IPS-18c (cell line): ENCODE data around the gene OXT.
"Not testable (repeated sequence)": the region's sequence is repeated elsewhere in the genome, so short reads cannot be mapped to it uniquely, and the experiment has no call there.

Experiments used
- H3K4me3 ChIP-seq: 2 replicates; pipeline ENCODE4 v1.7.0; 2013; ENCODE audit warnings: low read depth, mild to moderate bottlenecking, low read length, moderate library complexity; ENCODE audit not compliant: insufficient read depth
- H3K9me3 ChIP-seq: one replicate; pipeline ENCODE4 v1.6.1; 2013; ENCODE audit warnings: mild to moderate bottlenecking, low read length, moderate library complexity; ENCODE audit not compliant: control insufficient read depth, insufficient read depth

Gene OXT

DNA sequence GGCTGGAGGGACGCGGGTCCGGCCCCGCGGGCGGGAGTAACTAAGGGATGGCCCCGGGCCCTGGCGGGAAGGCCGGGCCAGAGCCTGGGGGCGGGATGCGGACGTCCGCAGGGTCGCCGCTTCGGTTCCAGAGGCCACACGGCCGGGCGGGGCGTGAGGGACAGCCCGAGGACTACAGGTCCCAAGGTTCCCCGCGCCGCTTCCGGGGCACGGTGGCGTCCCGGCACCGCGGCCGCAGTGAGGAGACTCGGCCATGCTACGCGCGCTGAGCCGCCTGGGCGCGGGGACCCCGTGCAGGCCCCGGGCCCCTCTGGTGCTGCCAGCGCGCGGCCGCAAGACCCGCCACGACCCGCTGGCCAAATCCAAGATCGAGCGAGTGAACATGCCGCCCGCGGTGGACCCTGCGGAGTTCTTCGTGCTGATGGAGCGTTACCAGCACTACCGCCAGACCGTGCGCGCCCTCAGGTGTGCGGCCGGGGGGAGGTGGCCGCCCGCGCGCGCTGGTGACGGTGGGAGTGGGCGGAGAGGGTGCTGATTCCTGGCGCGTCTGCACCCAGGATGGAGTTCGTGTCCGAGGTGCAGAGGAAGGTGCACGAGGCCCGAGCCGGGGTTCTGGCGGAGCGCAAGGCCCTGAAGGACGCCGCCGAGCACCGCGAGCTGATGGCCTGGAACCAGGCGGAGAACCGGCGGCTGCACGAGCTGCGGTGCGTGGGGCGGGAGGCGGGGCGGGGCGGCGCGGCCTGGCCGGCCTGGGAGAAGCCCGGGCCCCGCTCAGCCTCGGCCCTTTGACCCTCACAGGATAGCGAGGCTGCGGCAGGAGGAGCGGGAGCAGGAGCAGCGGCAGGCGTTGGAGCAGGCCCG, 25.4 kb upstream of the OXT start, which contains the start of gene MRPS26:
MRPS26 (plus strand) TSS at position 237 of the 861 bp plus-strand sequence; CDS start at position 254, 17 bp downstream.
- H3K9me3 ChIP-seq = peaks cover 2% of the 10 kb centered on the region
- peak within 1 kb of the TSS; percentile 94 for H3K4me3 ChIP-seq

GRCh38 chr20:3046677-3047462, 24.6 kb upstream of the OXT start:
- peak overlapping the region; percentile 94 for H3K4me3 ChIP-seq
- H3K9me3 ChIP-seq = peaks cover 2% of the 10 kb centered on the region

DNA sequence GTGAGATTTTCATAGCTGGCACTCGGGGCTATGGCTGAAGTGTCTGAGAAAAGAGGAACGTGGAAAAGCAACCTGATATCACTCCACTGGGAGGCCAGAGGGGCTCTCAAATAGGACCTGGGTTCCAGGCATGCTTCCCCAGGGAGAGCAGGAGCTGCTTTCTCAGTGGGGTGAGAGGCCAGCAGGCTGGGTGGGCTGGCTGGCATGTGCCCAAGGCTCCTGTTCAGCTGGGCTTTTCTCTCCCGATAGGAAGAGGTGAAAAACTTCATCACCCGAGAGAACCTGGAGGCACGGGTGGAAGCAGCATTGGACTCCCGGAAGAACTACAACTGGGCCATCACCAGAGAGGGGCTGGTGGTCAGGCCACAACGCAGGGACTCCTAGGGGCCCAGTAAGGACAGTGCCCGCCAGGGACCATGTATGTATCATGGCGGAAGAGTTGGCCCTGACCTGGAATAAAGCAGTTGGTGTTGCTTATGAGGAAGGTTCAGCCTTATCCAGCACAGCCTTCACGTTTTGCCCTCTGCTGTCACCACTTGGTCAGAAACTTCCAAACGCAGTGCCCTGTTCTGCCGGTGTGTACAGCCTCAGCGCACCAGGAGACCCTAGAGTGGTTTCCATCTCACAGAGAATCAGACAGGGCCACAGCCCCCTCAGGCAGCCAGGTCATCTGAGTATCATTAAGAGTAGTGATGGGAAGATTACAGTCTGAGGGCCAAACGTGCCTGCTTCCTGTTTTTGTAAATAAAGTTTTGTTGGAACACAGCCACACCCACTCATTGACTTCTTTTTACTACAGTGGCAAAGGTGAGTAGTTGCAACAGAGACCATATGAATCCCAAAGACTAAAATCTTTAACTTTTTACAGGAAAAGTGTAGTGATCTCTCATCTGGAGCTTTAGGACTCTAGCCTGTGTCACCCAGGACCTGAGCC, 23.7 kb upstream of the OXT start:
- peaks cover 2% of the 10 kb centered on the region for H3K9me3 ChIP-seq
- H3K4me3 ChIP-seq = peak overlapping the region; percentile 94

GRCh38 chr20:3051385-3052019, 19.9 kb upstream of the OXT start:
- H3K9me3 ChIP-seq = no peaks in the 10 kb centered on the region
- no peak overlapping the region for H3K4me3 ChIP-seq

- no peaks in the 10 kb centered on the region for H3K9me3 ChIP-seq
Measured at GRCh38 chr20:3059489-3059888, 11.9 kb upstream of the OXT start.

GRCh38 chr20:3064119-3064518, 7.3 kb upstream of the OXT start:
- H3K4me3 ChIP-seq, H3K9me3 ChIP-seq: not testable (repeated sequence)

More at GRCh38 chr20:3059489-3059888, 11.9 kb upstream of the OXT start:
- no peak overlapping the region for H3K4me3 ChIP-seq

- Histone ChIP-seq H3K9me3 (no peaks in the 10 kb centered on the region), H3K4me3 (no peak overlapping the region)
Measured at GRCh38 chr20:3067139-3068014, 4.0 kb upstream of the OXT start.

GRCh38 chr20:3068075-3068474, 3.3 kb upstream of the OXT start:
- Histone ChIP-seq H3K9me3 (no peaks in the 10 kb centered on the region), H3K4me3 (no peak overlapping the region)

DNA sequence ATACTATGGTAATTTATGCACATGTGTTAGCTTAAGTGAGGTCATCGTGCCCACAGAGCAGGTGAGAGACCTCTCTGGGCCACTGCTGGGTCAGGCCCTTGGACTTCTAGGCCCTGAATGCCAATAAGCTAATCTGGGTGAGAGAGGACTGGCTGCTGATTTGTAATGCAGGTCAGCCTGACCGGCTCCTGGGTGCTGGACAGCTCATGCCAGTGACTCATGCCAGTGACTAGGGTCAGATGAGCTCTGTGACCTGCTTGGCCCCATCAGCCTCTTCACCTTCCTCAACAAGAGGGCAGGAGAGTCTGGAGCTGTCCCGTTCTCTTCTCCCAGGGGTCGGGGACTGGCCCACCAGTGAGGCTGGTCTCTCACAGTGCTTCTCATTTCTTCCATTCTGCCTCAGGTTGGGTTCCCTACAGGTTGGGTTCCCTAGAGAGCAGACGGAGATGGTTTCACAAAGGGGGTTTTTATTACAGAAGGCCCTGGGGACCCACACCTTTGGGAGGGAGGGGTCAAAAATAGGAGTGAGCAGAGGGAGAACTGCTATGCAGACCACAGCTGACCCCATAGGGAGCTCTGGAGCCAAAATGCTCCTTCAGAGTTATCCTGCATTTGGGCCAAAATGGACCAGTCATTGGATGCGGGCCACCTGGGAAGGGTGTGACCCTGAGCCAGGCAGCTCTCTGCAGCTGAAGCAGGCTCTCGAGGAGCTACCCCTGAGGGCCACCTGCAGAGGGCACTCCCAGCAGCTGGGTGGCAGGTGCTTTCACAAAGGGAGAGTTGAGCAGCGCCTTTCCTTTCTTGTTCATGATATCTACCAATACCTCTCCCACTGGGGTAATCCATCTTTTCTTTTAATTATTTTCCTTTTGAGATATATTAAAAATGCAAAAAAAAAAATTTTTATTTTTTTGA, 2.2 kb upstream of the OXT start:
- H3K9me3 ChIP-seq = peaks cover 2% of the 10 kb centered on the region
- H3K4me3 ChIP-seq = no peak overlapping the region

DNA sequence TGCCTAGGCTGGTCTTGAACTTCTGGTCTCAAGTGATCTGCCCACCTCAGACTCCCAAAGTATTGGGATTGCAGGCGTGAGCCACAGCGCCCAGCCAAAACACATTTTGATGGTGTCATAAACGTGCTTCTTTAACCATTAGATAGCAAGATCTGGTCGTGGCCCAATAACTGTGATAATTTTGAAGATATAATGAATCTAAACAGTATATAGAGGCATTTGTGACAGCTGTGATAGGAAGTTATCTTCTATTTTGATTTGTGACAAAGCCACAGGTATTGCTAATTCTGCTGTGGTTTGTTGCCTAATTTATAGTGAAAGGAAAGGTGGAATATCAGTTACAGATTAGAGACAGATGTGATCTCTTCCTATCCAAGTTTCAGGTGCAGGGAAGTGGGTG, 695 bp upstream of the OXT start:
- Histone ChIP-seq H3K4me3 (no peak overlapping the region), H3K9me3 (peaks cover 2% of the 10 kb centered on the region)

- Histone ChIP-seq H3K9me3 (peaks cover 2% of the 10 kb centered on the region), H3K4me3 (peak overlapping the region; percentile 36; the same call in 1 of the 2 replicates)
Measured at GRCh38 chr20:3071266-3071609, 182 bp upstream of the OXT start.

DNA sequence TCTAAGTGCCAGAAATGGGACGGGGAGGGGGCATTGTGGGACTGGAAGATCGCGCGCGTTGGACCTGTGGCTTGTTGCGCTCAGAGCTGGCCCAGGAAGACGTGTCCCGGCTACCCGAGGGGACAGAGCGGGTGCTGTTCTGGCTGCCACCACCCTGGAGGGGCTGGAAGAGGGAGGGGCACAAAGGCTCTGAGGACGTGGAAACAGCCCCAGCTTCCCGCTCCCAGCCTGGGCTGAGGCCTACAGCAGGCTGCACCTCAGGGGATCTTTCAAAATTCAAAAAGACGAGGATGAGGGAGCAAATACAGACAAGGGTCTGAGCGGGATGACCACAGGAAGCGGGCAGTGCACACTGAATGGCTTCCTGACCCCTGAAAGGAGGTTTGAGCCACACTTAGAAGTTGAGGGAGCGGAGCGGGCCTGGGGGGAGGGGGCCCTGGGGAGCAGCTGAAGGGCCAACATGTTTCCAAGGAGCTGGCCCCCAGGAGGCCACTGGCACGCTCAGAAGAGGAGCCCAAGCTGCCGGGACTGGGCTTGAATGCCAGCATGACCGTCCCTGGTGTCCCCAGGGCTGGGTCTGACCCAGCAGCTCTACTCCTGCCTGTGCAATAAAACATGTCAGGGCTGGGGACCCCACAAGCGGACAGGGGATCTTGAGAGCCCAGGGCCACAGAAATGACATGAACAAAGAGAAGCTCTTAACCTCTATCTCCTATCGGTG, 1.3 kb downstream of the OXT start:
- no peak overlapping the region for H3K4me3 ChIP-seq

GRCh38 chr20:3073251-3073643, 1.8 kb downstream of the OXT start:
- H3K4me3 ChIP-seq = not testable (repeated sequence)

More for the DNA sequence above, 1.3 kb downstream of the OXT start:
- H3K9me3 ChIP-seq = peaks cover 2% of the 10 kb centered on the region

GRCh38 chr20:3074812-3075211, 3.4 kb downstream of the OXT start:
- Histone ChIP-seq H3K4me3 (no peak overlapping the region), H3K9me3 (peaks cover 2% of the 10 kb centered on the region)

More at GRCh38 chr20:3073251-3073643, 1.8 kb downstream of the OXT start:
- H3K9me3 ChIP-seq = not testable (repeated sequence)
